ENCODE data around the gene ZNF287. TPM values are rescaled to one million over a fixed set of nuclear protein-coding genes. Genes with fewer than 3 reads are reported as not detected.

Gene ZNF287
- total RNA-seq, 4 donors from 2014 or later, result 1.9 to 6.8 (median 2.3) TPM

GRCh38 chr17:16517477-16517876 lies 51.5 kb downstream of the ZNF287 start:
- TF ChIP-seq CTCF (IDR thresholded peaks at IDR 0.05), result no peak
- ATAC-seq (ENCODE audit: low FRiP score) (no peak), DNase-seq (ENCODE audit: low spot score) (no peak)

GRCh38 chr17:16516594-16517051 lies 52.4 kb downstream of the ZNF287 start:
- TF ChIP-seq CTCF (IDR thresholded peaks at IDR 0.05), result no peak
- ATAC-seq (ENCODE audit: low FRiP score), result peak; percentile 63
- peak; percentile 34 for DNase-seq (ENCODE audit: low spot score)

GRCh38 chr17:16515933-16516332 lies 53.1 kb downstream of the ZNF287 start:
- no peak for DNase-seq (ENCODE audit: low spot score)
- TF ChIP-seq CTCF (IDR thresholded peaks at IDR 0.05), result no peak
- ATAC-seq (ENCODE audit: low FRiP score), result no peak

GRCh38 chr17:16513873-16514272 lies 55.1 kb downstream of the ZNF287 start:
- TF ChIP-seq CTCF (IDR thresholded peaks at IDR 0.05), result no peak
- ATAC-seq (ENCODE audit: low FRiP score), result no peak
- DNase-seq (ENCODE audit: low spot score), result no peak

- DNase-seq (ENCODE audit: low spot score) (no peak), ATAC-seq (ENCODE audit: low FRiP score) (no peak)
- TF ChIP-seq CTCF (IDR thresholded peaks at IDR 0.05), result no peak
These were observed 57.0 kb downstream of the ZNF287 start for GRCh38 chr17:16512011-16512410.

GRCh38 chr17:16511593-16511992 lies 57.4 kb downstream of the ZNF287 start:
- DNase-seq (ENCODE audit: low spot score) (no peak), ATAC-seq (ENCODE audit: low FRiP score) (no peak)
- TF ChIP-seq CTCF (IDR thresholded peaks at IDR 0.05), result no peak

GRCh38 chr17:16507918-16508533 lies 61.0 kb downstream of the ZNF287 start:
- no peak for TF ChIP-seq CTCF (IDR thresholded peaks at IDR 0.05)
- ATAC-seq (ENCODE audit: low FRiP score) (no peak), DNase-seq (ENCODE audit: low spot score) (no peak)

Measured in omental fat pad (tissue), 4 donors.